GM12878 (cell line): ENCODE data around the gene ECSIT. TPM values are rescaled to one million over a fixed set of nuclear protein-coding genes. Genes with fewer than 3 reads are reported as not detected.
A peak's percentile ranks its signal among the peaks of the same experiment; 100 is the strongest.

Experiments used
- ASH2L ChIP-seq: fragments of 300-600, 200-600 bp; sonication (generic); IDR thresholded peaks from 2 replicates; pipeline ENCODE4 v1.6.1; 2017; ENCODE audit warnings: low read depth, mild to moderate bottlenecking, borderline replicate concordance
- CBFB ChIP-seq: IDR thresholded peaks from 2 replicates; pipeline ENCODE4 v1.6.1; 2016; ENCODE audit warnings: antibody characterized with exemption, low read depth
- CEBPB ChIP-seq, 2 experiments: fragments of 150-350 bp in 1 of 2; IDR thresholded peaks; 2 replicates each; pipeline ENCODE4 v1.6.1; 2012 to 2014; ENCODE audit warnings: low read depth in 2 of 2, low read length in 2 of 2, borderline replicate concordance in 1 of 2, inconsistent platforms in 1 of 2
- CREM ChIP-seq: IDR thresholded peaks from 2 replicates; pipeline ENCODE4 v1.6.1; 2014; ENCODE audit warnings: antibody characterized with exemption, low read depth
- EP300 ChIP-seq, 2 experiments: fragments of 150-350 bp in 1 of 2; IDR thresholded peaks; 2 replicates each; pipeline ENCODE4 v1.6.1; 2011 to 2012; ENCODE audit warnings: low read depth in 2 of 2, low read length in 2 of 2, borderline replicate concordance in 1 of 2, improper control_type of control experiment in 1 of 2, inconsistent platforms in 1 of 2; ENCODE audit not compliant: control insufficient read depth in 1 of 2
- EZH2 ChIP-seq: IDR thresholded peaks from 2 replicates; pipeline ENCODE4 v1.6.1; 2012; ENCODE audit warnings: low read depth, mild to moderate bottlenecking, control low read depth, inconsistent platforms, low read length, borderline replicate concordance; ENCODE audit not compliant: control insufficient read depth
- FOS ChIP-seq: IDR thresholded peaks from 3 replicates; pipeline ENCODE4 v1.6.1; 2011; ENCODE audit warnings: borderline replicate concordance; ENCODE audit not compliant: insufficient read length; ENCODE audit errors: extremely low read depth
- GATAD2B ChIP-seq: fragments of 450-650 bp; conservative IDR thresholded peaks from 2 replicates; pipeline ENCODE4 v1.6.1; 2017; ENCODE audit warnings: low read depth, mild to moderate bottlenecking, moderate library complexity
- JUNB ChIP-seq: IDR thresholded peaks from 2 replicates; pipeline ENCODE4 v1.6.1; 2016; ENCODE audit warnings: antibody characterized with exemption, mild to moderate bottlenecking
- KDM1A ChIP-seq: fragments of 200-600 bp; sonication (generic); IDR thresholded peaks from 2 replicates; pipeline ENCODE4 v1.6.1; 2016; ENCODE audit warnings: borderline replicate concordance
- NFXL1 ChIP-seq: fragments of 450-650 bp; IDR thresholded peaks from 2 replicates; pipeline ENCODE4 v1.6.1; 2017; ENCODE audit warnings: antibody characterized with exemption, mild to moderate bottlenecking, borderline replicate concordance
- NR2C2 ChIP-seq: IDR thresholded peaks from 2 replicates; pipeline ENCODE4 v1.6.1; 2011; ENCODE audit warnings: borderline replicate concordance, low read depth; ENCODE audit not compliant: control insufficient read depth, insufficient read length
- NRF1 ChIP-seq: conservative IDR thresholded peaks from 2 replicates; pipeline ENCODE4 v1.6.1; 2011; ENCODE audit warnings: mild to moderate bottlenecking, low read depth, low read length, improper control_type of control experiment
- RB1 ChIP-seq: fragments of 450-650 bp; formaldehyde crosslinking; IDR thresholded peaks from 2 replicates; pipeline ENCODE4 v1.6.1; 2017; ENCODE audit warnings: mild to moderate bottlenecking, borderline replicate concordance
- RUNX3 ChIP-seq: IDR thresholded peaks from 2 replicates; pipeline ENCODE4 v1.6.1; 2012; ENCODE audit warnings: low read length, inconsistent platforms
- ZSCAN29 ChIP-seq: fragments of 450-650 bp; IDR thresholded peaks from 2 replicates; pipeline ENCODE4 v1.6.1; 2017; ENCODE audit warnings: mild to moderate bottlenecking, moderate library complexity
- polyA plus RNA-seq, 11 experiments: library from polyadenylated mRNA; depleted of rRNA in 4 of 11; unstranded in 6 of 11; stranded (reverse) in 5 of 11; fragments of >200 nt; fragmentation: Nextera tagmentation in 4 of 11; fragmentation: Illumina TruSeq in 1 of 11; extraction: Ambion mirVana in 4 of 11; extraction: Trizol in 1 of 11; gene quantifications; 1 replicate in 1 of 11; 2 replicates in 10 of 11; pipeline versions ENCODE4 v1.2.1 to v1.2.3, GENCODE V29; 2011 to 2016; ENCODE audit warnings: inconsistent platforms in 2 of 11, missing spikeins in 2 of 11, low read depth in 1 of 11
- total RNA-seq, 4 experiments: library from RNA; depleted of rRNA in 3 of 4; stranded (reverse); fragments of >200 nt in 3 of 4; fragmentation: Illumina TruSeq in 1 of 4; extraction: Trizol in 1 of 4; gene quantifications; 2 replicates each; pipeline versions ENCODE4 v1.2.1 to v1.2.3, GENCODE V29; 2013 to 2021
- TF ChIP-seq, protein P1 (sequence below): fragments of 450-650 bp; IDR thresholded peaks from 2 replicates; pipeline ENCODE4 v1.6.1; 2017; ENCODE audit warnings: mild to moderate bottlenecking, moderate library complexity
- TF ChIP-seq, protein P2 (sequence below): fragments of 450-650 bp; formaldehyde crosslinking; IDR thresholded peaks from 2 replicates; pipeline ENCODE4 v1.5.0; 2022; ENCODE audit warnings: mild to moderate bottlenecking, missing genetic modification characterization
- TF ChIP-seq, protein P3 (sequence below): fragments of 450-650 bp; IDR thresholded peaks from 2 replicates; pipeline ENCODE4 v1.6.1; 2018; ENCODE audit warnings: mild to moderate bottlenecking, low read depth, moderate library complexity; ENCODE audit not compliant: partially characterized antibody

The ECSIT gene
- total and polyA plus RNA-seq, 10 of the 15 experiments (the other 5 are each of a cell fraction or from before 2014, with no cell fraction given), result 1.0 to 59.6 (median 41.3) TPM

DNA sequence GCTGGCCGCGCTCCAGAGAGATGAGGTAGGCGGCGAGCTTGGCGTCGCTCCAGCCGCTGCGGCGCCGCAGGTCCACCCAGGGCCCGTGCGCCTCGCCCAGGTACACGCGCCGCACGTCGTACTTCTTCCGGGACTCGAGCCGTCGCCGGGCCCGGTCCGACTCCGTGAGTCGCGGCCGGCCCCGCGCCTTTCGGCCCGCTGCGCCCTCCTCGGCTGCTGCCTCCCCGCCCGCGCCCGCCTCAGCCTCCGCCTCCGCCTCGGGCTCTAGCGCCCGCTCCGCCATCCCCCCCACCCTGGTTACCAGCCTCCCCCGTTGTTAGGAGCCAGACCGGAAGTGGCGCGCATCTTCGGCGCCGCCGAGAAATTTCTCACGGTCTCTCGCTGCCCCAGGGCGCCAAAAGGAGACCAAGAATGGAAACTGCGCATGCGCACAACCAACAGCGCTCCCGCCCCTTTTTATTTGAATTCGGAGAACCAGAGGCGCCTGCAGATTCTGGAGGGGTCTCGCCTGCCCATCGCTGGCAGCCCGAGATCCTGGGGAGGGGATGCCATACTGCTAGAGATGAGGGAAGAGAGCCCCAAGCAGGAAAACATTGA lies 23.3 kb downstream of the ECSIT start, which contains the start of gene ZNF653 (continued):
- TF ChIP-seq, protein P1, sequence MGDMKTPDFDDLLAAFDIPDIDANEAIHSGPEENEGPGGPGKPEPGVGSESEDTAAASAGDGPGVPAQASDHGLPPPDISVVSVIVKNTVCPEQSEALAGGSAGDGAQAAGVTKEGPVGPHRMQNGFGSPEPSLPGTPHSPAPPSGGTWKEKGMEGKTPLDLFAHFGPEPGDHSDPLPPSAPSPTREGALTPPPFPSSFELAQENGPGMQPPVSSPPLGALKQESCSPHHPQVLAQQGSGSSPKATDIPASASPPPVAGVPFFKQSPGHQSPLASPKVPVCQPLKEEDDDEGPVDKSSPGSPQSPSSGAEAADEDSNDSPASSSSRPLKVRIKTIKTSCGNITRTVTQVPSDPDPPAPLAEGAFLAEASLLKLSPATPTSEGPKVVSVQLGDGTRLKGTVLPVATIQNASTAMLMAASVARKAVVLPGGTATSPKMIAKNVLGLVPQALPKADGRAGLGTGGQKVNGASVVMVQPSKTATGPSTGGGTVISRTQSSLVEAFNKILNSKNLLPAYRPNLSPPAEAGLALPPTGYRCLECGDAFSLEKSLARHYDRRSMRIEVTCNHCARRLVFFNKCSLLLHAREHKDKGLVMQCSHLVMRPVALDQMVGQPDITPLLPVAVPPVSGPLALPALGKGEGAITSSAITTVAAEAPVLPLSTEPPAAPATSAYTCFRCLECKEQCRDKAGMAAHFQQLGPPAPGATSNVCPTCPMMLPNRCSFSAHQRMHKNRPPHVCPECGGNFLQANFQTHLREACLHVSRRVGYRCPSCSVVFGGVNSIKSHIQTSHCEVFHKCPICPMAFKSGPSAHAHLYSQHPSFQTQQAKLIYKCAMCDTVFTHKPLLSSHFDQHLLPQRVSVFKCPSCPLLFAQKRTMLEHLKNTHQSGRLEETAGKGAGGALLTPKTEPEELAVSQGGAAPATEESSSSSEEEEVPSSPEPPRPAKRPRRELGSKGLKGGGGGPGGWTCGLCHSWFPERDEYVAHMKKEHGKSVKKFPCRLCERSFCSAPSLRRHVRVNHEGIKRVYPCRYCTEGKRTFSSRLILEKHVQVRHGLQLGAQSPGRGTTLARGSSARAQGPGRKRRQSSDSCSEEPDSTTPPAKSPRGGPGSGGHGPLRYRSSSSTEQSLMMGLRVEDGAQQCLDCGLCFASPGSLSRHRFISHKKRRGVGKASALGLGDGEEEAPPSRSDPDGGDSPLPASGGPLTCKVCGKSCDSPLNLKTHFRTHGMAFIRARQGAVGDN, result no peak
- no peak; the same call in 1 of the 2 replicates for TF ChIP-seq RB1
- TF ChIP-seq FOS, result no peak
- TF ChIP-seq CBFB, result no peak
- TF ChIP-seq NR2C2, result no peak
- TF ChIP-seq, protein P2, sequence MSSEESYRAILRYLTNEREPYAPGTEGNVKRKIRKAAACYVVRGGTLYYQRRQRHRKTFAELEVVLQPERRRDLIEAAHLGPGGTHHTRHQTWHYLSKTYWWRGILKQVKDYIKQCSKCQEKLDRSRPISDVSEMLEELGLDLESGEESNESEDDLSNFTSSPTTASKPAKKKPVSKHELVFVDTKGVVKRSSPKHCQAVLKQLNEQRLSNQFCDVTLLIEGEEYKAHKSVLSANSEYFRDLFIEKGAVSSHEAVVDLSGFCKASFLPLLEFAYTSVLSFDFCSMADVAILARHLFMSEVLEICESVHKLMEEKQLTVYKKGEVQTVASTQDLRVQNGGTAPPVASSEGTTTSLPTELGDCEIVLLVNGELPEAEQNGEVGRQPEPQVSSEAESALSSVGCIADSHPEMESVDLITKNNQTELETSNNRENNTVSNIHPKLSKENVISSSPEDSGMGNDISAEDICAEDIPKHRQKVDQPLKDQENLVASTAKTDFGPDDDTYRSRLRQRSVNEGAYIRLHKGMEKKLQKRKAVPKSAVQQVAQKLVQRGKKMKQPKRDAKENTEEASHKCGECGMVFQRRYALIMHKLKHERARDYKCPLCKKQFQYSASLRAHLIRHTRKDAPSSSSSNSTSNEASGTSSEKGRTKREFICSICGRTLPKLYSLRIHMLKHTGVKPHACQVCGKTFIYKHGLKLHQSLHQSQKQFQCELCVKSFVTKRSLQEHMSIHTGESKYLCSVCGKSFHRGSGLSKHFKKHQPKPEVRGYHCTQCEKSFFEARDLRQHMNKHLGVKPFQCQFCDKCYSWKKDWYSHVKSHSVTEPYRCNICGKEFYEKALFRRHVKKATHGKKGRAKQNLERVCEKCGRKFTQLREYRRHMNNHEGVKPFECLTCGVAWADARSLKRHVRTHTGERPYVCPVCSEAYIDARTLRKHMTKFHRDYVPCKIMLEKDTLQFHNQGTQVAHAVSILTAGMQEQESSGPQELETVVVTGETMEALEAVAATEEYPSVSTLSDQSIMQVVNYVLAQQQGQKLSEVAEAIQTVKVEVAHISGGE, result no peak
- no peak for TF ChIP-seq NFXL1
- TF ChIP-seq JUNB, result no peak
- TF ChIP-seq KDM1A, result no peak
- TF ChIP-seq ASH2L, result no peak
- no peak for TF ChIP-seq ZSCAN29
- TF ChIP-seq GATAD2B, result peak; percentile 77
- TF ChIP-seq RUNX3, result no peak; the same call in 1 of the 2 replicates
- peak; percentile 20; the same call in 1 of the 2 replicates for TF ChIP-seq NRF1
- TF ChIP-seq CEBPB (IDR thresholded peaks at IDR 0.05; ENCODE audit: borderline replicate concordance in 1 of 2, low read depth in 2 of 2, low read length in 2 of 2), result no peak
- peak; percentile 99 for TF ChIP-seq CREM
- no peak for TF ChIP-seq EP300 (IDR thresholded peaks at IDR 0.05; ENCODE audit: borderline replicate concordance in 1 of 2, control insufficient read depth in 1 of 2, low read depth in 2 of 2, low read length in 2 of 2)
- TF ChIP-seq EZH2, result no peak
- TF ChIP-seq, protein P3, sequence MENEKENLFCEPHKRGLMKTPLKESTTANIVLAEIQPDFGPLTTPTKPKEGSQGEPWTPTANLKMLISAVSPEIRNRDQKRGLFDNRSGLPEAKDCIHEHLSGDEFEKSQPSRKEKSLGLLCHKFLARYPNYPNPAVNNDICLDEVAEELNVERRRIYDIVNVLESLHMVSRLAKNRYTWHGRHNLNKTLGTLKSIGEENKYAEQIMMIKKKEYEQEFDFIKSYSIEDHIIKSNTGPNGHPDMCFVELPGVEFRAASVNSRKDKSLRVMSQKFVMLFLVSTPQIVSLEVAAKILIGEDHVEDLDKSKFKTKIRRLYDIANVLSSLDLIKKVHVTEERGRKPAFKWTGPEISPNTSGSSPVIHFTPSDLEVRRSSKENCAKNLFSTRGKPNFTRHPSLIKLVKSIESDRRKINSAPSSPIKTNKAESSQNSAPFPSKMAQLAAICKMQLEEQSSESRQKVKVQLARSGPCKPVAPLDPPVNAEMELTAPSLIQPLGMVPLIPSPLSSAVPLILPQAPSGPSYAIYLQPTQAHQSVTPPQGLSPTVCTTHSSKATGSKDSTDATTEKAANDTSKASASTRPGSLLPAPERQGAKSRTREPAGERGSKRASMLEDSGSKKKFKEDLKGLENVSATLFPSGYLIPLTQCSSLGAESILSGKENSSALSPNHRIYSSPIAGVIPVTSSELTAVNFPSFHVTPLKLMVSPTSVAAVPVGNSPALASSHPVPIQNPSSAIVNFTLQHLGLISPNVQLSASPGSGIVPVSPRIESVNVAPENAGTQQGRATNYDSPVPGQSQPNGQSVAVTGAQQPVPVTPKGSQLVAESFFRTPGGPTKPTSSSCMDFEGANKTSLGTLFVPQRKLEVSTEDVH, result no peak
